OCI-M2 (cell line): ENCODE measurements around the gene OSBPL5.
"Not testable (repeated sequence)": the region's sequence is repeated elsewhere in the genome, so short reads cannot be mapped to it uniquely, and the experiment has no call there.

Experiments used
- DNase-seq: peaks from one replicate; lab custom pipeline; 2025; ENCODE audit not compliant: unreplicated experiment; lab: John Stamatoyannopoulos, UW

The OSBPL5 gene

DNA sequence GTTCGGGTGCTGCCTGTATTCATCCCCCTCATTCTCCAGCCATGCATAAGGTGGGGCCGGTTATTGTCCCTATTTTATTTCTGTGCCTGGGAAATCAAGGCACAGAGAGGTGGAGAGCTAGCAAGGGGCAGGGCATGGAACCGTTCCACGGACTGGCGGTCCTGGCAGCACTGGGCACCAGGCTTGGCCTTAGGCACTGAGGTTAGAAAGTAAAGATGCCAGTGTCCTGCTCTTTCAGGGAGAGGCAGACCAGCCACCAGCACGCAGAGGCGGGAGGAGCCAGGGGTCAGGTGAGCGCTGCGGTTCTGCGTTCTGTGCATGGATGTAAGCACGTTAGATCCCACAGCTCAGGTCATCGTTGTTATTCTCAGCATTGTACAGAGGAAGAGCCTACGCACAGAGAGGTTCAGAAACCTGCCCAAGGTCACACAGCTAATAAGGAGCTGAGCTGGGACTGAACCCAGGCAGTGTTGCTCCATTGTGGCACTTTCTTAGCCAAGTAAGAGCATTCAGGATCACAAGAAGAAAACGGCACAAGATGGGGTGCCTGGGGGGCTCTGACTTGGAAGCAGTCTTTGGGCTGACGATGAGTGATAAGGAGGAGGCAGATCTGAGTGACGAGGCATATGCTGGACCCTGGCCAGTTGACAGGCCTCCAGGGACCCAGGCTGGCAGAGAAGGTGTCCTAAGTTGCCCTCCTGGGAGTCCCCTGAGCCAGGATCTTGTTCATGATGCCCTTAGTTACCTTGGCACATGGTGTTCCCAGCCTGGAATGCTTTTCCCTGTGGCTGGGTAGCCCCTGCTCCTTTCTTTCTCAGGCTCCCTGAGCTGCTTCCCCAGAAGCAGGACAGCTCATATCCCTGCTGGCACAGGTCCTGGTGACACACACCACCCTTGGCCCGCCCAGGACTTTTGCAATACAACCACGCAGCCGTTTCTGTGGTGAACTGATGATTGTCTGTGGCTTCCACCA, 41.1 kb downstream of the OSBPL5 start:
- DNase-seq = no peak

DNA sequence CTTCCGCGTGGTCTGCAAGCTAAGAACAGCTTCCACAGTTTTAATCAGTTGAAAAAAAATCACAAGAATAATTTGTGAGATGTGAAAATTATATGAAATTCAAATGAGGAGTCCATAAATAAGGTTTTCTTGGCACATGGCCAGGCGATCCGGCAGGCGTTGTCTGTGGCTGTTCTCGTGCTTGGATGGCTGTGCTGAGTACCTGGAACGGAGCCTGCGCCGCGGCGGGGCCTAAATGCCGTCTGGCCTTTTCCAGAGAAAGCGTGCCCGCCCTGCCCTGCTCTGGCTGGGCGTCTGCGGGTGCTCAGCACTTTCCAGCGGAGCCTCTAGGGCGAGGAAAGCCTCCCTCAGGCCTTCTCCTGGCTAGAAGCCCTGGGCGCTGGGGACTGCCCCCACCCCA, 41.8 kb downstream of the OSBPL5 start:
- no peak for DNase-seq

DNA sequence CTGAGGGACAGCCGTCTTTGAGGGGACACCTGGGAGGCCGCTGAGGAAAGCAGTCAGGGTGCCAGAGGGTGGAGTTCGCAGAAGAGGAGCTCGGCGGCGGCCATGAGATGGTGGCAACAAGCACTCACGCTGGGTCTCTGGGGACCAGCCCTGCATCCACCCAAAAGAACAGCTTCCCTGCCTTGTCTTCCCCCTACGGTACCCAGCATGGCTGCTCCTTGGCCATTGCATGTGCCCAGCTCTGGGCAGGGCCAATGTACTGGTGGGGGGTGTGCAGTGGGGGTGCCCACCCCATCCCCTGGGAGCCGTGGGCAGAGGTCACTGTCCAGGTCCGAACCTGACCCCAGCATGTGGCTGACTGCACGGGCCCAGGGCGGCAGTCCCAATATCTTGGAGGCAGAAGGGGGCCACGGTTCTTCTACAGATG, 42.3 kb downstream of the OSBPL5 start:
- DNase-seq = no peak

- DNase-seq = no peak
Observed at GRCh38 chr11:3121931-3122774, 43.0 kb downstream of the OSBPL5 start.

DNA sequence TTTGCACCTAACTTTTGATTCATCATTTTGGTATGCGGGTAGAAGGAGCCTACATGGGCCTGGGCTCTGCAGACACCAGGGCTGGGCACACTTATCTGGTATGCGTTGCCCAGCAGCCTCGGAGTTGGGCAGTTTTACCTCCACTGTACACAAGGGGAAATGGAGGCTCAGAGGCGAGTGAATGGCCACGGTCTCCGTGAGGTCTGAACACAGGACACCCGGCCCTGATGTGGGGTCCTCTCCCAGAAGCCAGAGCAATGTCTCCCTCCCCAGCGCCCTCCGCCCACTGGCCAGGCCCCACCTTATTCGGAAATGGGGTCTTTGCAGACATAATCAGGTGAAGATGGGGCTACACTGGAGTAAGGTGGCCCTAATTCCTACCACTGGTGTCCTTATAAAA, 43.7 kb downstream of the OSBPL5 start:
- no peak for DNase-seq

DNA sequence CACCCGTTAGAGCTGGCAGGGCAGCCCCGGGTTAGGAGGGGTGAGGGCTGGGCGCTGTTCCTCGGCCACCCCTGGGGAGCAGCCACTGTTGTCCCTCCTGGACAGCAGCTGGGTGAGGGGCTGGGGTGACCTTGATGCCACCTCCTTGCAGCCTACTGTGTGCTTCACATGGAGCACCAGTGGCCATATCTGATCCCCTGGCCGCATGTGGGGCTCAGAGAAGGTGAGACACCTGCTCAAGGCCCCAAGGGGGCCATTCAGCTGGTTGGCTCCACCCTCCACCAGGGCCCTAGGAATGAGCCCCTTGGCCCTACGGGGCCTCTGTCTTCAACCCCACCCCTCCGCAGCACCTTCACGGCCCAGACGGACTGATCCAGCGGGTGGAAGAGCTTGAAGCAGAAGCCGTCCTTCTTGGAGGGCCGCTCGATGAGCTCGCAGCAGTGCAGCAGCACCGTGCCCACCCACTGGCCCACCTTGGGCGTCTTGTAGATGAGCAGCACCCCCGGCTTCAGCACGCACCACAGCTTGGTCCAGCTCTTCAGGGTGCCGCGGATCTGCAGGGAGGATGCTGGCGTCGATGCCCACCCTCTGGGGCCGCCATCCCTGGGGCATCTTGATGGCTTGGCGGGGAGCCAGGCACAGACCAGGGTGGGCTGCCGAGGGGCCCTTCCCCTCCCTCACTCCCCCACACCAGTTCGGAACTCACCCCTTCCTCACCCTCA, 44.9 kb downstream of the OSBPL5 start:
- DNase-seq = no peak

GRCh38 chr11:3119141-3119821, 45.8 kb downstream of the OSBPL5 start:
- DNase-seq = no peak

- no peak for DNase-seq
Observed at GRCh38 chr11:3115321-3115720, 49.8 kb downstream of the OSBPL5 start.

DNA sequence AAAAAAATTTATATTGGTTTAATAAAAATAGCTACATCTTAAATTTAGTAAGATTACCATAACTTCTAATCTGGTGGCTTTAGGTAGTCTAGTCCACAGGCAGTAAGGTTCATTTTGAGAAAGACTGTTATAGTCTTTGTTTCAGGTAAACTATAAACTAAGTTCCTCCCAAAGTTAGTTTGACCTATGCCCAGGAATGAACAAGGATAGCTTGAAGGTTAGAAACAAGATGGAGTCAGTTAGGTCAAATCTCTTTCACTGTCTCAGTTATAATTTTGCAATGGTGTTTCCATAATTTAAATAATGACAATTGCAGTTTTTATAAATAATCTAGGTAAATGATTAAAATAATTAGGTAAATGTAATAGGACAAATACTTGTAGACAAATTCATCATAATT, 51.4 kb downstream of the OSBPL5 start:
- DNase-seq = not testable (repeated sequence)

DNA sequence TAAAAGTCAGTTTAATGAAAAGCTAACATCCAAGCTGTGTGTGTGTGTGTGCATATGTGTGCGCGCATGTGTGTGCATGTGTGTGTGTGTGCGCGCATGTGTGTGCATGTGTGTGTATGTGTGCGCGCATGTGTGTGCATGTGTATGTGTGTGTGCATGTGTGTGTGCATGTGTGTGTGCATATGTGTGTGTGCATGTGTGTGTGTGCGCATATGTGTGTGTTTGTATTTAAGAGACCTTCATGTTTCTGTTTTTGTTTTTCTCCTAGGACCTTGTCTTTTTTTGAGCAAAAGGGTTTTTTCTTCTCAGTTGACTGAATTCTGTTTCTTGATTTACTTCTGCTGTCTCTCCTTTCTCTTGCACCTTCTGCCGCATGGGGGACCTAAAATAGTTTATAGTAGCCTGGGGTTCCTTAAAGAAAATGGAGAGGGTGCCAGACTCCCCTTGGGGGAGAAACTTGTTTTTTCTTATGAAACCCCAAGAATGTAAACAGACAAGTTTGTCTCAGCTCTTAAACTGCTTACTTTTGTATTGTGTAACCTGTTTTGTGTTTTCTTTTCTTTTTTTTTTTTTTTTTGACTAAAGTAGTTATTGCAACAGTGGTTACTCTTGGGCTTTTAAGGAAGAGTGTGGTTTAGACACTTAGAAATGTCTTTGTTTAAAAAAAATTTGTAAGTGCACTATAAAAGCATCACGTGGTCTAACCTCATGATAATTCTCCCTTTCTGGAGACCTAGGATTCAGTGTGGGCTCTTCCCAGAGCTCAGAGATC, 53.0 kb downstream of the OSBPL5 start:
- no peak for DNase-seq

GRCh38 chr11:3111466-3111865, 53.6 kb downstream of the OSBPL5 start:
- no peak for DNase-seq

DNA sequence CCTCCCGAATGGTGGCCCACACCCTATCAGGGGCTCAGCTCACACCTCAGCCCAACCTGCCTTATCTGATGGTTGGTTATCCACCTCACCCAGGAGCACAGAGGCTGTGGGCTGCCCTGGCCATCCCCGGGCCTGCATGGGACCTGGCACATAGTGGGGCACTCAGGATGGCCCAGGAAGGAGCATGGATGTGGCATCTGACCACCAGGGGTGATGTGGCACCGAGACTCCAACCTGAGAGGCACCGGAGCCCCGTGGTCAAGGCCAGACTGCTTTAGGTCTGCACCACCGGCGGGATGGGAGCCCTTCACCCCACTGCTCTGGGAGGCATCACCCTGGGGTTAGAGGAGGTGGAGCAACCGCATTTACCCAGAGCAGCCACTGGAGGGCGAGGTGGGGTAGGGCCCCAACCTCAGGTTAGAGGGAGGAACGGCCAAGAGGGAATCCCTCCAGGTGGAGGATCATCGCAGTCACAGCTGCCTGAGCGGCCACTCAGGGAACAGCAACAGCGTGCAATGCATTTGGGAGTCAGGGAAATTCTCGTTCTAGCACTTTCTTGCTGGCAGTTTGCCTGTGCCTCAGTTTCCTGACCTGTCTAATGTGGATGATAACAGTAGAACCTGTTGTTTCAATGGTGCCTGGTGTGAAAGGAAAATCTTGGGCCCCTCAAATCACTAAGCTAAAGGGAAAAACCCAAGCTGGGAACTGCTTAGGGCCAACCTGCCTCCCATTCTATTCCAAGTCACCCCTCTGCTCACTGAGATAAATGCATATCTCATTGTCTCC, 55.0 kb downstream of the OSBPL5 start:
- DNase-seq = no peak

DNA sequence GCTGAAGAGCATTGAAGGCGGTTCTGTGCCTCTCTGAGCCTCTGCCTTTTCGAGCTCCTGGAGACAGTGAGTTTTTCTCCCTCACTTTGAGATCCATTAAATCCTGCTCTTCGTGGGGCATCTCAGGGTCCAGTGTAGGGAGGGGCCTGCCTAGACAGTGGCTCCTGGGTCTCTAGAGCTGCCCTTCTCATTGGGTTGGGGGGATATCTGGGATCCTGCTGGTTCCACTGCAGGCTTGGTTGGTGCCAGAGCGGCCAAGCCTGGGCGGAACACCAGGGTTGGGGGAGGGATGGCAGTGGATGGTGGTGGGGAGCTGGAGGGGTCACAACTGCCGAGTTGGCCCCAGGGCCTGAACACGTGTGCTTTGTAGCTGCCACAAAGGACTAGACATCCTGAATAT, 55.7 kb downstream of the OSBPL5 start:
- DNase-seq = no peak

GRCh38 chr11:3108183-3108721, 56.9 kb downstream of the OSBPL5 start:
- no peak for DNase-seq

DNA sequence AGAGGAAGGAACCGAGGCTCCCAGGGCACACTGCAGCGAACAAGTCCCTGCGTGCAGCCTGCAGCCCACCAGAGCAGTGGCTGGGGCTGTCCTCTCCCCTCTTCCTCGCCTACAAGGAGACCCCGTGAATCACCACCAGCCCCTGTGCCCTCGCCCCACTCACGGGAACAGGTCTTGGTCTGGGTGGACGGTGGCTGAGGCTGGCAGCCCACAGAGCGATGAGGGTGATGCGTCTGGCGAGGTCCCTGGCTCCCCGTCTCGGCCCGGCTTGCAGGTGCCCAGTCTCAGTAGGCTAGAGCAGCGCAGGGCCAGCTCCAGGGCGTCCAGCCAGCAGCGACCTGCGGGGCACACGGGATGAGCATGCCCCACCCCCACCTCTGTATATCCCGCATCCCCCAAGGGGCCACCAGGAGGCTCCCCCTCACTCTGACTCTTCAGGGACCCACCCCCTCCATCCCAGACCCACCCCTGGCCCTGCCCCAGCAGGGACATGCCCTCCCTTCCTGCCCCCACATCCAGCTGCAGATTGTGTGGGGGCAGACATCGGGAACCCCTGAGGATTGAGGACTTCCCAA, 57.4 kb downstream of the OSBPL5 start:
- DNase-seq = no peak

DNA sequence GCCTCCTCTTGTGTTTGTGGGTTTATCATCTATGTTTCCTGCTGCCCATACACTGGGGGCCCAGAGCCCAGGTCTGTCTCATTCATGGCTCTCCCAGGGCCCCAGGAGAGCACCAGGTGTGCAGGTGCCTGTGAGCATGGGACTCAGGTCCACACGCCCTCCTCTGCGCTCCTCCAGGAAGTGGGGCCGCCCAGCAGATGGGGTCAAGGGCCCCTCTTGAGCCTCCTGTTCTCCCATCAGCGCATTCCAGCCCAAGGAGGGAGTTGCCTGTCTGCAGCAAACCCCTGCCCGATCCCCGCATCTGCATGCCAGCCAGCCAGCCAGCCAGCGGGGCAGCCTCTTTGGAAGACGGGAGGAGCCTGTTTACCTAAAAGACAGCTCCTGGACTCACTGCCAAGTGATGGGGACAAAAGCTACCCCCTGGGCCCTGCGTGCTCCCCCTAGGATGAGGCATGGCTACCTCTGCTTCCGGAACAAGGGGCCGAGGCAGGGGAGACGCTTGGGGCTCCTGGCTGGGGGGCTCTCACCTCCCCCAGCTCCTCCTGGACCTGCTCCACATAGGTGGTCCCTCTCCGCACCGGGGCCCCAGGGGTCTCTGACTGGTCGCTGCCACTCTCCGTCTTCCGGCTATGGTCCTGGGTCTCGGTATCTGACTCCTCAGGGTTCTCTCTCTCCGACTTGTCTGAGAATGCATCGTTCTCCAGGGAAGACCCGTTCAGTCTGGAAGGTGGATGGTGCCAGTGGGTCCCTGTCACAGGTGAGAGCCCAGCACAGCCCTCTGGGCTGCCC, 58.2 kb downstream of the OSBPL5 start:
- no peak for DNase-seq

DNA sequence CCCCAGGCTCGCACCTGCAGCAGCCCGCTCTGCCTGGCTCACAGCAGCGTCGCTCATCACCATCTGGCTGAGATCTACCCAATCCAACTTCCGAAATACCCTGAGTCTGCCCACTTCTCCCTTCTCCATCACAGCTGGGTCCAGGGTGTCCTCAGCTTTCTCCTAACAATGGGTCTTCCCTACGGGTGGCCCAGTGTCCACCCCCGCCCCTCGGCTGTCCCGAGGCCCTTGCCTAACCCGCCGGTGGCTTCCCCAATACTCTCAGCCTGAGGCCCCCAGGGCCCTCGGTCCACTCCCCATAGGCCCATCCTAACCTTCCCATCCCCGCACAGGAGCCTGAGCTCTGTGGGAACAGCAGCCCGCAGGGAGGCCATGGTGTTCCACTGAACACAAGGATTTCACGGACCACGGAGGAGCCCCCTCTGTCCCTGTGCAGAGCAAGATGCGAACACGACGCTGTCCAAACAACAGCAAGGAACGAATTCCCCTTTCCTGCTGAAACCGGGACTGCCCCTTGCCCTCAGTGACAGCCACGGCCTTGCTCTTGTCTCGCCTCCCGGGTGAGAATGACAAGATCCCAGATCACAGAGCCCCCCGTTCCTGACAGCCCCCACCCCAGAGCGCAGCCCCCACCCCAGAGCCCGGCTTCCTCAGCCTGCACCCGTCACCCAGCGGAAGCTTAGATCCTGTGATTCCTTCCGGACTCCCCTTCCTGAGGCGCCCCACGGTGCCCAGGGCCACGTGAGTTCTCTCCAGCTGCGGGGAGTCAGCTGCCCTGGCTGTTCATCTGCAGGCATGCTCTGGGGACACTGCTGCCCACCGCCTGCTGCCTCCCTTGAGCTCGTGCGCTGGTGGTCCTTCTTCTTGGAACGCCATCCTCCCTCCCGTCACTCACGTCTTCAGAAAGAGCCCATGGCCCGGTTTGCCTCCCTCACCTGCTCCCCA, 59.0 kb downstream of the OSBPL5 start:
- no peak for DNase-seq
